RWPE2 (cell line): ENCODE results near the gene KIRREL3.

Experiments used
- ATAC-seq: fragments of 200-7000 bp; cut with Tn5 transposase; 3 replicates; pipeline ENCODE4 v1.9.1; 2021; ENCODE audit warnings: low read depth
- DNase-seq: peaks from one replicate; pipeline ENCODE4 v3.0.0-alpha.2; 2020; ENCODE audit warnings: low spot score
- H3K27ac ChIP-seq: fragments of 450-650 bp; 2 replicates; pipeline ENCODE4 v1.5.1; 2017; ENCODE audit warnings: mild to moderate bottlenecking; ENCODE audit not compliant: poor library complexity, severe bottlenecking
- H3K27me3 ChIP-seq: fragments of 250-450 bp; sonication (Bioruptor Pico); 2 replicates; pipeline ENCODE4 v1.5.1; 2021; ENCODE audit warnings: mild to moderate bottlenecking, moderate library complexity; ENCODE audit not compliant: insufficient read depth, poor library complexity, severe bottlenecking
- H3K36me3 ChIP-seq: fragments of 250-450 bp; sonication (Bioruptor Pico); 2 replicates; pipeline ENCODE4 v1.5.1; 2020; ENCODE audit warnings: low read depth, mild to moderate bottlenecking, moderate library complexity
- H3K4me1 ChIP-seq: fragments of 250-450 bp; sonication (Bioruptor Pico); 2 replicates; pipeline ENCODE4 v1.5.1; 2021; ENCODE audit warnings: mild to moderate bottlenecking, moderate library complexity; ENCODE audit not compliant: insufficient read depth, poor library complexity, severe bottlenecking
- H3K4me3 ChIP-seq: fragments of 250-450 bp; sonication (Bioruptor Pico); 2 replicates; pipeline ENCODE4 v1.5.1; 2021; ENCODE audit warnings: mild to moderate bottlenecking, moderate library complexity; ENCODE audit not compliant: severe bottlenecking
- H3K9me3 ChIP-seq: fragments of 250-450 bp; sonication (Bioruptor Pico); 2 replicates; pipeline ENCODE4 v1.5.1; 2021; ENCODE audit warnings: mild to moderate bottlenecking, moderate library complexity; ENCODE audit not compliant: severe bottlenecking
- TF ChIP-seq, protein P1 (sequence below): fragments of 450-650 bp; IDR thresholded peaks from one replicate; pipeline ENCODE4 v1.5.1; 2017; ENCODE audit warnings: mild to moderate bottlenecking, moderate library complexity; ENCODE audit not compliant: poor library complexity, severe bottlenecking

The KIRREL3 gene

DNA sequence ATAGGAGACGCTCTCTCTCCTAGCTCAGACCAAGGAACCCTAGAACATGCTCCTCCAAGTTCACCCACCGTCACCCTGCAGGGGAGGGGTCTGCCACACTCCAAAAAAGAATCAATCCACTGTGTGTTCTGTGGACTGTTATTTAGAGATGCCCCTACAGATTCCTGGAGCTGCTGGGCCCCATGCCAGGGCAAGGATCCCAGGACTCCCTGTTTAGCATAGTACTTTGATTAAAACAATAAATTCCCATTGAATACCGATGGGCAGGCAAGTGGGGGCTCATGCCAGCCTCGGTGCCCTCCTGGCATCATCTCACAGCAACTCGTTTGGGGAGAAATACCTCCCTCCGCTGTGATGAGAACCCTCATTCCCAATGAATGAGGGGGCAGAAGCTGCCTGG, 397.6 kb downstream of the KIRREL3 start:
- ATAC-seq: no peak
- no peaks in the 10 kb centered on the region for H3K9me3 ChIP-seq
- no peaks in the 10 kb centered on the region for H3K27me3 ChIP-seq
- H3K36me3 ChIP-seq: no peaks in the 10 kb centered on the region
- no peaks in the 10 kb centered on the region for H3K4me1 ChIP-seq
- no peak for DNase-seq
- no peak overlapping the region for H3K4me3 ChIP-seq
- TF ChIP-seq, protein P1, sequence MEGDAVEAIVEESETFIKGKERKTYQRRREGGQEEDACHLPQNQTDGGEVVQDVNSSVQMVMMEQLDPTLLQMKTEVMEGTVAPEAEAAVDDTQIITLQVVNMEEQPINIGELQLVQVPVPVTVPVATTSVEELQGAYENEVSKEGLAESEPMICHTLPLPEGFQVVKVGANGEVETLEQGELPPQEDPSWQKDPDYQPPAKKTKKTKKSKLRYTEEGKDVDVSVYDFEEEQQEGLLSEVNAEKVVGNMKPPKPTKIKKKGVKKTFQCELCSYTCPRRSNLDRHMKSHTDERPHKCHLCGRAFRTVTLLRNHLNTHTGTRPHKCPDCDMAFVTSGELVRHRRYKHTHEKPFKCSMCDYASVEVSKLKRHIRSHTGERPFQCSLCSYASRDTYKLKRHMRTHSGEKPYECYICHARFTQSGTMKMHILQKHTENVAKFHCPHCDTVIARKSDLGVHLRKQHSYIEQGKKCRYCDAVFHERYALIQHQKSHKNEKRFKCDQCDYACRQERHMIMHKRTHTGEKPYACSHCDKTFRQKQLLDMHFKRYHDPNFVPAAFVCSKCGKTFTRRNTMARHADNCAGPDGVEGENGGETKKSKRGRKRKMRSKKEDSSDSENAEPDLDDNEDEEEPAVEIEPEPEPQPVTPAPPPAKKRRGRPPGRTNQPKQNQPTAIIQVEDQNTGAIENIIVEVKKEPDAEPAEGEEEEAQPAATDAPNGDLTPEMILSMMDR: no peak
- no peak overlapping the region for H3K27ac ChIP-seq

DNA sequence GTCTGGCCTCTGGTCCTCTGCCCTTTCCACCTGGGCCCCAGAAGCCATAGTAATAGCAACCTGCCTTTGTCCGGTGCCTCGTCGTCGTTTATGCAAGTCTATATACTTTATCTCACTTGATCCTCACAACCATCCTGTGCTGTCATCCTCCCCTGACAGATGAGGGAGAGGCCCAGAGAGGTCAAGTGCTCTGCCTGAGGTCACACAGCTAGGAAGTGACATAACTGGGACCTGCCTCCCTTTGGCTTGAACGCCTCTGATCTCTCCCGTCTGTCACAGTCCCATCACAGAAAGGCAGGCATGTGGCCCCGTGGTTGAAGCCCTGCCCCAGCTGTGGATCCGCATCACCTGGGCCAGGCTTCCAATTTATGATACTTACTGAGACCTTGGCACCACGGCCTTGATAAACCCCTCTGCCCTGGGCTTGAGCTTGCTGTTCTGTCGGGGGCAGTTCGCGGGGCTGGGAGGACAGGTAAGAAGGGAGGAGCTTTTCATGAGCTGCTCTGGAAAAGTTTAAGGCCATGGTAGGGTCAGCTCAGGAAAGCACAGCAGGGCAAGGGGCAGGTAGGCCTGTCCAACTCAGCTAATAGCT, 398.1 kb downstream of the KIRREL3 start:
- Histone ChIP-seq H3K4me3 (no peak overlapping the region), H3K36me3 (no peaks in the 10 kb centered on the region), H3K27me3 (no peaks in the 10 kb centered on the region), H3K9me3 (no peaks in the 10 kb centered on the region), H3K27ac (no peak overlapping the region), H3K4me1 (no peaks in the 10 kb centered on the region)
- ATAC-seq (no peak), DNase-seq (no peak)
- TF ChIP-seq, protein P1: no peak

DNA sequence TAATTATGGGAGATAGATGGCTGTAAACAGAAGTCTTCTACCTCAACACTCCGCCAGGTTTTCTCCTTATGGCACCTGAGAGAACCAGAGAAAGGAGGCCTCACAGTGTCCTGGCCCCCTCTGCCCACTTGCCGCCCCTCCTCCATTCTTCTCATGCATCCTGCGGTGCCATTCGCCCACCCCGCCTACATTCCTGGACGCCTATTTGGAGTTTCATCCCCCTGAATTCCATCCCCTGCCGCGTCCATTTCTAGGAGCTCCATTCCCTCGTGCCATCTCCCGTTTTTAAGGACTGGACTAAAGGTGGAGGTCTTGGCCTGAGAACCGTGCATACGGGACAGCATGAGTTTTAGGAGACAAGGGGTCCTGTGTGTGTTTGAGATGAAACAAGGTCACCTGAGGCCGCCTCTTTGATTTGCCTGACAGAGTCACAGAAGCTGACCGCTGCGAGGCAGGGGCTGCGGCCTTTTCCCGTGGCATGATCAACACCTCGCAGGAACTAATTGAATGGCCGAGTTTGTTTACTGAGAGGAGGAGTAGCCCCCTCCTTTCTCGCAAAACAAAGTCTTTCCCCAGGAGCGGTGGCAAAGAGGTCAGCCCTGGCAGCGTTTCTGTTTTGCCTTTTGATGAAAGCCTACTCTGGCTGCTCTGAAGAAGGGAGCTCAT, 398.9 kb downstream of the KIRREL3 start:
- no peak overlapping the region for H3K4me3 ChIP-seq
- DNase-seq: no peak
- TF ChIP-seq, protein P1: no peak

DNA sequence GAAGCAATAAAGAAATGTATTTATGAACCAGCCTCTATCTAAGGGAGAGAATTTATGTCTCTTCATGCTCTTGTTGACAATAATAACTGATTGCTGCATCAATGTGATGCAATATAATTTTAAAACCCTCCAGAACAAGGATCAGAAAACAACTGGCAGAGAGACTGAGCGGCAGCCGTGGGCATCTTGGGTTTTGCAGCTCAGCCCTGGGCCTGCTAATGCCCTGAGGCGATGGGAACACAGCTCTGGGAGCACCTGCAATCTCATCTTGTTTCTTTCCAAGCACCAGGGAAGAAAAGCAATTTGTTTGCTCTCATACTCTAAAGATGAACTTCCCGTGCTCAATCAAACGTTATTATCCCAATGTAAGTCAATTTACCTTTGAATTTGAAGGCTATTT, 399.4 kb downstream of the KIRREL3 start:
- TF ChIP-seq, protein P1: no peak
- Histone ChIP-seq H3K4me3 (no peak overlapping the region), H3K27ac (no peak overlapping the region), H3K4me1 (no peaks in the 10 kb centered on the region), H3K9me3 (no peaks in the 10 kb centered on the region), H3K27me3 (no peaks in the 10 kb centered on the region), H3K36me3 (no peaks in the 10 kb centered on the region)
- DNase-seq (no peak), ATAC-seq (no peak)

More for the DNA sequence above, 398.9 kb downstream of the KIRREL3 start:
- Histone ChIP-seq H3K36me3 (no peaks in the 10 kb centered on the region), H3K4me1 (no peaks in the 10 kb centered on the region), H3K9me3 (no peaks in the 10 kb centered on the region), H3K27ac (no peak overlapping the region), H3K27me3 (no peaks in the 10 kb centered on the region)
- no peak for ATAC-seq
